ENCODE data around the gene TAF11.
"Not testable (repeated sequence)": the region's sequence is repeated elsewhere in the genome, so short reads cannot be mapped to it uniquely, and the experiment has no call there.

Gene TAF11

GRCh38 chr6:34906826-34907225, 19.0 kb upstream of the TAF11 start:
- no peak for DNase-seq (ENCODE audit: low read depth in 2 of 2, low spot score in 1 of 2)

- no peak for DNase-seq (ENCODE audit: low read depth in 2 of 2, low spot score in 1 of 2)
Measured at GRCh38 chr6:34904990-34905613, 17.3 kb upstream of the TAF11 start.

- no peak for DNase-seq (ENCODE audit: low read depth in 2 of 2, low spot score in 1 of 2)
Measured at GRCh38 chr6:34901930-34902329, 14.1 kb upstream of the TAF11 start.

GRCh38 chr6:34900321-34901031, 12.6 kb upstream of the TAF11 start:
- DNase-seq (ENCODE audit: low read depth in 2 of 2, low spot score in 1 of 2), result no peak

- DNase-seq (ENCODE audit: low read depth in 2 of 2, low spot score in 1 of 2), result not testable (repeated sequence)
Measured at GRCh38 chr6:34899748-34900147, 11.9 kb upstream of the TAF11 start.

GRCh38 chr6:34897716-34898115, 9.9 kb upstream of the TAF11 start:
- DNase-seq (ENCODE audit: low read depth in 2 of 2, low spot score in 1 of 2), result no peak

- DNase-seq (ENCODE audit: low read depth in 2 of 2, low spot score in 1 of 2), result no peak
Measured at GRCh38 chr6:34897130-34897529, 9.3 kb upstream of the TAF11 start.

GRCh38 chr6:34894693-34895092, 6.9 kb upstream of the TAF11 start:
- no peak for DNase-seq (ENCODE audit: low read depth in 2 of 2, low spot score in 1 of 2)

- no peak for DNase-seq (ENCODE audit: low read depth in 2 of 2, low spot score in 1 of 2)
Measured at GRCh38 chr6:34891296-34891695, 3.5 kb upstream of the TAF11 start.

GRCh38 chr6:34890533-34890925, 2.7 kb upstream of the TAF11 start:
- DNase-seq (ENCODE audit: low read depth in 2 of 2, low spot score in 1 of 2), result no peak

GRCh38 chr6:34888874-34889555, 1.2 kb upstream of the TAF11 start, which contains the start of gene ANKS1A:
ANKS1A (plus strand) TSS chr6:34889255; CDS start chr6:34889403, 148 bp downstream.
- DNase-seq (ENCODE audit: low read depth in 2 of 2, low spot score in 1 of 2), result peak; percentile 86 to 87

GRCh38 chr6:34888514-34888856, 643 bp upstream of the TAF11 start:
- no peak for DNase-seq (ENCODE audit: low read depth in 2 of 2, low spot score in 1 of 2)

GRCh38 chr6:34885837-34886236, 2.0 kb downstream of the TAF11 start:
- not testable (repeated sequence) for DNase-seq (ENCODE audit: low read depth in 2 of 2, low spot score in 1 of 2)

- DNase-seq (ENCODE audit: low read depth in 2 of 2, low spot score in 1 of 2), result no peak
Measured at GRCh38 chr6:34884996-34885395, 2.8 kb downstream of the TAF11 start.

GRCh38 chr6:34884073-34884472, 3.8 kb downstream of the TAF11 start:
- not testable (repeated sequence) for DNase-seq (ENCODE audit: low read depth in 2 of 2, low spot score in 1 of 2)

- DNase-seq (ENCODE audit: low read depth in 2 of 2, low spot score in 1 of 2), result no peak
Measured at GRCh38 chr6:34877869-34878485, 9.9 kb downstream of the TAF11 start.

GRCh38 chr6:34877259-34877658, 10.6 kb downstream of the TAF11 start:
- no peak for DNase-seq (ENCODE audit: low read depth in 2 of 2, low spot score in 1 of 2)

- DNase-seq (ENCODE audit: low read depth in 2 of 2, low spot score in 1 of 2), result no peak
Measured at GRCh38 chr6:34876472-34876871, 11.4 kb downstream of the TAF11 start.

GRCh38 chr6:34875292-34876213, 12.3 kb downstream of the TAF11 start:
- DNase-seq (ENCODE audit: low read depth in 2 of 2, low spot score in 1 of 2), result no peak

GRCh38 chr6:34872332-34872731, 15.5 kb downstream of the TAF11 start:
- DNase-seq (ENCODE audit: low read depth in 2 of 2, low spot score in 1 of 2), result no peak

- DNase-seq (ENCODE audit: low read depth in 2 of 2, low spot score in 1 of 2), result no peak
Measured at GRCh38 chr6:34871853-34872252, 16.0 kb downstream of the TAF11 start.
